HK-2 (cell line): ENCODE data around the gene CCDC83.
"Not testable (repeated sequence)": the region's sequence is repeated elsewhere in the genome, so short reads cannot be mapped to it uniquely, and the experiment has no call there.

Experiments used
- DNase-seq: peaks from one replicate; pipeline ENCODE4 v3.0.0-alpha.2; 2018; ENCODE audit not compliant: unreplicated experiment

Gene CCDC83

GRCh38 chr11:85835729-85836128, 19.5 kb upstream of the CCDC83 start:
- no peak for DNase-seq

GRCh38 chr11:85840932-85841331, 14.3 kb upstream of the CCDC83 start:
- DNase-seq, result not testable (repeated sequence)

- DNase-seq, result no peak
These were observed 11.3 kb upstream of the CCDC83 start for GRCh38 chr11:85843929-85844328.

- no peak for DNase-seq
These were observed 10.6 kb upstream of the CCDC83 start for GRCh38 chr11:85844439-85845123.

GRCh38 chr11:85845124-85845631, 10.0 kb upstream of the CCDC83 start:
- no peak for DNase-seq

- no peak for DNase-seq
These were observed 7.7 kb upstream of the CCDC83 start for GRCh38 chr11:85847436-85847835.

- no peak for DNase-seq
These were observed 7.2 kb upstream of the CCDC83 start for GRCh38 chr11:85848006-85848405.

- no peak for DNase-seq
These were observed 6.6 kb upstream of the CCDC83 start for GRCh38 chr11:85848556-85848955.

GRCh38 chr11:85852754-85853153, 2.4 kb upstream of the CCDC83 start:
- DNase-seq, result not testable (repeated sequence)

GRCh38 chr11:85853541-85853940, 1.6 kb upstream of the CCDC83 start:
- not testable (repeated sequence) for DNase-seq

GRCh38 chr11:85854212-85854556, 999 bp upstream of the CCDC83 start:
- DNase-seq, result no peak

- DNase-seq, result peak; percentile 93
These were observed 434 bp upstream of the CCDC83 start for GRCh38 chr11:85854557-85855340.

- DNase-seq, result no peak
These were observed 1.9 kb downstream of the CCDC83 start for GRCh38 chr11:85857098-85857497.

- not testable (repeated sequence) for DNase-seq
These were observed 4.4 kb downstream of the CCDC83 start for GRCh38 chr11:85859541-85859940.

GRCh38 chr11:85863855-85864254, 8.7 kb downstream of the CCDC83 start:
- no peak for DNase-seq

- DNase-seq, result no peak
These were observed 11.1 kb downstream of the CCDC83 start for GRCh38 chr11:85866137-85866827.

- DNase-seq, result no peak
These were observed 12.6 kb downstream of the CCDC83 start for GRCh38 chr11:85867751-85868150.

- DNase-seq, result no peak
These were observed 14.6 kb downstream of the CCDC83 start for GRCh38 chr11:85869781-85870180.

GRCh38 chr11:85874265-85874664, 19.1 kb downstream of the CCDC83 start:
- no peak for DNase-seq

GRCh38 chr11:85875505-85875904, 20.3 kb downstream of the CCDC83 start:
- DNase-seq, result no peak

- no peak for DNase-seq
These were observed 29.4 kb downstream of the CCDC83 start for GRCh38 chr11:85884581-85885021.
